Fibroblast of skin of left biceps (primary cell): Measurements from ENCODE around the gene EMSY.

ENCODE experiments used
- DNase-seq, 2 experiments: peaks; one replicate each; pipeline ENCODE4 v3.0.0-alpha.2; 2013; ENCODE audit warnings: low read depth in 2 of 2

Gene EMSY

GRCh38 chr11:76596652-76597051, 151.8 kb downstream of the EMSY start:
- no peak for DNase-seq

GRCh38 chr11:76597533-76598425, 153.0 kb downstream of the EMSY start:
- no peak for DNase-seq

DNA sequence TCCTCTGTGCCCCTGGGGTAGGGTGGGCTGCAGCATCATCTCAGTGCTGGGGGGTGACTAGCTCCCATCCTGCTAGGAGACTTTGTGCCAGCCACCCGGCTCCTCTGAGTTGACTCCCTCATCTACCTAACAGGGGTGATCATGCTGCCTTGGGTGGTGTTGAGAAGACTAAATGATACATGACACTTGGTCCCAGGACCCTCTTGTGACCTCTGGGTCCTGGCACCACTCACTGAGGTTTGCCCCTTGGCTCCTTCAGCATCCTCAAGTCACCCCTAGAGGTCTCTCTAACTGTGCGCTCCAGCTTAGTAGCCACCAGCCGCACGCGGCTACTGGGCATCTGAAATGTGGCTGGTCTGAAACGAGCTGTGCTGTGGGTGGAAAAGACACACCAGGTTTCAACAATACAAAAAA, 153.6 kb downstream of the EMSY start:
- DNase-seq: no peak

DNA sequence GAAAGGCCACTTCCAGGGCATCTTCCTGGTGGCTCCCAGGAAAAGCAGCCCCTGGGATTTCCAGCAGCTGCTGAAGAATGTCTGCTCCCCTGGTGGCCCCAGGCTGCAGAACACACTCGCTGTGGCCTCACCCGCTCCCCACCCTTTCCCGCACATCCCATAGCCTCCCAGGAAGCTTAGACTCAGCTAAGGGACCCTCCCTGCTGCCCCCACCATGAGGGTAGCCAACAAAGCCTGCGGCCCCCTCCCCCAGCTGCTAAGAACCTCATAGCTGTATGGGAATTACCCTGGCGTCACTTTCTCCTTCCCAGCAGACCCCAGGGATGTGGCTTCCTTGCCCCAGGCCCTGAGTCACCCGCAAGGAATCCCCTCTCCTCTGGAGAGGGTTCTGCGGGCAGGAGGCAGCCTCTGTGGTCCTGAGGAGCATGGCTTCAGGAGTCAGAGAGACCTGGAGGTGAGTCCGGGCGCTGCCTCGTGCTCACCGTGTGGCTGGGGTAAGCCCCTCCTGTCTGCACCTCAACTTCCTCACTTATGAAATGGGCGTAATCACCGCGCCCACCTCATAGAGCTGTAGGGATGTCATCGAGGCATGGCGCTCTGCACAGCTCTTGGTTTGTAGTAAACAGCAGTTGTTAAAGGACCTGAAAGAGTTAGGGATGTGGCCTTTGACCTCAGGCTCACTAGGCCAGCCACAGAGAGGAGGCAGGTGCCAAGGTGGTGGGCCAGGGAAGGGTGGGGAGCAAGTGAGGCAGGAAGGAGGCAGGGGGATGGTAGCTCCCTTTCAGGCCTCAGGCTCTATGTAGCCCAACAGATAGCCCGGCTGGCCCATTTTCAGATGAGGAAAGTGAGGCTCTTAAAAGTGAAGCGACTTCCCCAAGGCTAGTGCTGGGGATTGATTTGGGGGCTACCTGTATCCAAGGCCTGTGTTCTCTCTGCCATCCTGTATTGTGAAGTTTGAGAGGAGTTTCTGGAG, 154.5 kb downstream of the EMSY start:
- DNase-seq: no peak

GRCh38 chr11:76600124-76600655, 155.4 kb downstream of the EMSY start:
- no peak for DNase-seq

- DNase-seq: no peak
Observed at GRCh38 chr11:76601272-76601671, 156.5 kb downstream of the EMSY start.

DNA sequence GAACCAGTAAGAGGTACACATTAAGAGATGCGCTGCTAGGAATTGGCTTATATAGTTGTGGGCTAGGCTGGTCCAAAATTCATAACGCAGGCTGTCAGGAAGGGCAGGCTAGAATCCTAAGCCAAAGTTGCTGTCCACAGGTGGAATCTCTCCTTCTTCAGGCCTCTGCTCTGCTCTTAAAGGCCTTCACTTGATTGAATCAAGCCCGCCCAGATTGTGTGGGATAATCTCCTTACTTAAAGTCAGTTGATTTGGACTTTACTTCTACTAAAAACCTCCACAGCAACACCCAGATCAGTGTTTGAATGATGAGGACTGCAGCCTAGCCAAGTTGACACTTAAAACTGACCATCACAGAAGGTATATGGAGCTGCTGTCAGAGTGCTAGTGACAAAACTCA, 156.9 kb downstream of the EMSY start:
- DNase-seq: no peak

DNA sequence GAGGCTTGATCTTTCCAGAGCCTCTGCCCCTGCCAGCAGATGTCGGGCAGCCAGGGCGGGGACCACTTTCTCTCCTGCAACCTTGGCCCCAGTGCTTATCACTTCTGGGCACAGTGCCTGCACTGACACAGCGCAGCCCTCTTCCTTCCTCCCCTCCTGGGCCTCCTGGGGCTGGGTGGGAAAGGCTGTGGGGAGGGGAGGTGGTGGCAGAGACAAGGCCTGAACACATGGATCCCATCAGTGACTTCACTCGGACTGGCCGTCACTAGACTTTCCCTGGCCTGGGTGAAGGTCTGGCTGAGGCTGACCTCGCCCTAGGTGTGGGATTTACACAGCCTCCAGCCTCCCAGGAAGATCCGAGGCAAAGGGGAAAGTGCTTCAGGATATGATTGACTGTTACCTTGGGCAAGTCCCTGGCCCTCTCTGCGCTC, 157.6 kb downstream of the EMSY start:
- no peak for DNase-seq
